Activated CD8-positive, alpha-beta memory T cell treated with anti-CD3 and anti-CD28 coated beads, Interleukin-2, amount 50 U/mL, for 1 hour (primary cell): ENCODE results near the gene PPARG.

ENCODE experiments used
- DNase-seq: peaks from one replicate; pipeline ENCODE4 v3.0.0-alpha.2; 2020; ENCODE audit errors: extremely low read depth

PPARG gene

GRCh38 chr3:12312010-12312409 is 23.1 kb downstream of the PPARG start:
- DNase-seq, result no peak

DNA sequence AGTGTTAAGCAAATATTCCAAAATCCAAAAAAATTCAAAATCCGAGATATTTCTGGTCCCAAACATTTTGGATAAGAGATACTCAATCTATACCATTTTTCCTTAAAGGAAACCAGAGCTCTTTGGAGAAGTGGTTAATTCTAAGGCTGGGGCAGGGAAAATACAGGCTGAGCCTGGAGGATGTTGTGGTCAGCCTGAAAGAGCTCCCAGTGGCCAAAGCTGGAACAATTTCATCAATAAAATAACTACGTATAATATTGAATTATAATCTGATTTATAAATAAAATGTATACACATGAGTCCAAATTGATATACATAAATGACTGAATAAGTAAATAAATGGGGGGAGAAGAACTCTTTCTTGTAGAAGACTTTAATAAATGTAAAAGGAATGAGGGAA is 24.6 kb downstream of the PPARG start:
- no peak for DNase-seq

DNA sequence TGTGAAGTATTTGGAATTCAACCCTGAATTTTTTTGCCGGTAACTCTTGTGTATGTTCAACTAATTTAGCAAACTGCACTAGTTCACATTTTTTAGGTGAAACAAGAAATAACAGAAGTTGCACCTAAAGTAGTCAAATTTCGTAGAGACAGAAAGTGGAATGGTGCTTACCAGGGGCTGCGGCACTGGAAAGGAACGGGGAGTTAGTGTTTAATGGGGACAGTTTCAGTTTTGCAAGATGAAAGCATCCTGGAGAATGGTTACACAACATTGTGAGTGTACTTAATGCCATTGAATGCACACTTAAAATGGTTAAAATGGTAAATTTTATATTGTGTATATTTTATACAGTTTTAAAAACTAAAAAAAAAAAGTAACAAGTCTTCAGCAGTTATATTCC is 27.4 kb downstream of the PPARG start:
- no peak for DNase-seq

GRCh38 chr3:12316729-12317351 is 28.0 kb downstream of the PPARG start:
- DNase-seq, result no peak

- DNase-seq, result no peak
Observed at GRCh38 chr3:12317914-12318313, 29.0 kb downstream of the PPARG start.

GRCh38 chr3:12318758-12319621 is 30.1 kb downstream of the PPARG start:
- no peak for DNase-seq

DNA sequence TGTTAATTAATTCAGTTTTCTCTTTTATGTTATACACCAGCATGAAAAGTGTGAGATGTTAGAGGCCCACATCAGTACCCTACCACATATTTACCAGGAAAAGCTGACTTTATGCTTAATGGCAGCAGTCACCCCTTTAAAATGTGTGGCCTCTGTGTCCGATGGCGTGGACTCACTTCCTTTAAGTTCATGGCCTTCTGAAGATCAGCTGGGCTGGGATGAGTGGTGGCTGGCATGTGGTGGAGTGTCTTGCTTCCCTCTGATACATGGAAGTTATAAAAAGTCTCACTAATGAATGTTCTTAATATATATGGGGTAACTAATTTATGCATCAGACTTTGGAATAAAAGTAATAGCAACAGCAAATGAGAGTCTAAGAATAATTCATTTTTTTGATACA is 32.1 kb downstream of the PPARG start:
- no peak for DNase-seq

DNA sequence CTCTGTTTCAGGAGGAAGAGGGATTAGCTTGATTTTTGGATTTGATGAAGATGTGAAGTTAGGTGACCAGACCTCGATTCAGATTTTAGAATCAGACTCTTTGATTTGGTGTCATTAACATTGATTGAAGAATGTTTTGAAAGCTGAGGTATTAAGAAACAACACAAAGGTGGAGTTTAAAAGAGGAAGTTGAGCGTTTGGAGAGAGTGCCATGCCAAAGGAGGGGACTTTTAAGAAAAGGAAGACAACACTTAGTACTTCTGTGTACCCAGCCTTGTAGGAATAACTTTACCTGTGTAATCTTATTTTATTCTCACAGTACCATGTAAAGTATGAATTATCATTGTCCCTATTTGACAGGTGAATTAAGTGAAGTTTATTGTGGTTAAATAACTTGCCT is 34.4 kb downstream of the PPARG start:
- DNase-seq, result no peak

DNA sequence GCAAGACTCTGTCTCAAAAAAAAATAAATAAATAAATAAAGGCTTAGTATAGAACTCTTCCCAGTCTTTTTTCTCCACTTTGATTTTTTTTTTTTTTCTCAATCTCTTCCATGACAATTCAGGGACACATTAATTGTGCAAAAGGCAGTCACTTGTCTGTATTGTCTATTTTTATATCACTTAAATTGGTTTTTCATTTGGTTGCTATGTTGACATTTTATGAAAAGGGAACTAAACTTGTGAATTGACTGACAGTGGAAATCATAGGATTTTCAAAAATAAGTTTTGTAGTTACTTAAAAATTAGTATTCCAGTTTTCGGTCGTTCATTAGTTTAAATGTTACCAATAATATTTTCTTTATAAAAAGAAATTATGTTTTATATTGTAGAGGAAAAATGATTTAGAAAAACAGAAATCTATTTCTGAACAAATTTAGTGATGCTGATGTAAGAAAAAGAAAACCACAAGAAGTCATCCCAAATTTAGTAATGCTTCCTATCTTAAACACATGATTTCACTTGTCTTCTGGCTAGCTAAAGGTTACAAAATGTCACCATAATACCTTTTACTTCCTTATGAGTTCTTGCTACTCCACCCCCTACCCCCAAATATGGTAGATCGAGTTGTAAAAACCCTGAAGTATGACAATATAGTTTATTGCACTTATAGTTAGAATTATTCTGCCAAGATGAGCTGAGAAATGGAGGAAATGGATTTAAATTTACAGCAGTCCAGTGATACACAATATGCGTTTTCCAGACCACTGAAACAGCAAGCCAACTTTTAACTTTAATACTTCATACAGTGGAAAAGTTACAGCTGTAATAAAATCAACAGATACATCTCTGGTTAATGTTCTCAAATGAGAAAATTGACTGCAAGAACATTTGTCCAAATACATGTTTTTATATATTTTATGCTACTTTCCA is 37.0 kb downstream of the PPARG start:
- DNase-seq, result no peak

GRCh38 chr3:12327021-12327420 is 38.2 kb downstream of the PPARG start:
- DNase-seq, result no peak

- no peak for DNase-seq
Observed at GRCh38 chr3:12328132-12328836, 39.4 kb downstream of the PPARG start.

GRCh38 chr3:12328837-12329462 is 40.1 kb downstream of the PPARG start:
- DNase-seq, result no peak

GRCh38 chr3:12334786-12335185 is 45.9 kb downstream of the PPARG start:
- no peak for DNase-seq

GRCh38 chr3:12335421-12335820 is 46.6 kb downstream of the PPARG start:
- DNase-seq, result no peak

DNA sequence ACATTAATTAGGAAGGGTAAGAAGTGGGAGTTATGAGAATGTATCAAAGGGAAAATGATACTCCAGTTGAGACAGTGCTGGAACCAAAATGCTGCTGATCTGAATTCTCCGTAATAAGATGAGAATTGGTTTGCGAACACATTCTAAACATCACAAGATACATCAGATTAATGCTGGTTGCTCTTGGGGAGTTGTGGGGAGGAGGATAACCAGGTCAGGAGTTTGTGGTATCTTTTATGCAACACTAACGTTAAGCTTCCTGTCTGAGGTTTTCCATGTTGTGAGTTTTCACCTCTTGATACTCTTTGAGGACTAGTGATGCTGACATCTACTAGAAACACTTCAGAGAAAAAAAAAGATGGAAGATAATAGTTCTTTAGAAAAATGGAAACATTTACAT is 47.2 kb downstream of the PPARG start:
- no peak for DNase-seq

DNA sequence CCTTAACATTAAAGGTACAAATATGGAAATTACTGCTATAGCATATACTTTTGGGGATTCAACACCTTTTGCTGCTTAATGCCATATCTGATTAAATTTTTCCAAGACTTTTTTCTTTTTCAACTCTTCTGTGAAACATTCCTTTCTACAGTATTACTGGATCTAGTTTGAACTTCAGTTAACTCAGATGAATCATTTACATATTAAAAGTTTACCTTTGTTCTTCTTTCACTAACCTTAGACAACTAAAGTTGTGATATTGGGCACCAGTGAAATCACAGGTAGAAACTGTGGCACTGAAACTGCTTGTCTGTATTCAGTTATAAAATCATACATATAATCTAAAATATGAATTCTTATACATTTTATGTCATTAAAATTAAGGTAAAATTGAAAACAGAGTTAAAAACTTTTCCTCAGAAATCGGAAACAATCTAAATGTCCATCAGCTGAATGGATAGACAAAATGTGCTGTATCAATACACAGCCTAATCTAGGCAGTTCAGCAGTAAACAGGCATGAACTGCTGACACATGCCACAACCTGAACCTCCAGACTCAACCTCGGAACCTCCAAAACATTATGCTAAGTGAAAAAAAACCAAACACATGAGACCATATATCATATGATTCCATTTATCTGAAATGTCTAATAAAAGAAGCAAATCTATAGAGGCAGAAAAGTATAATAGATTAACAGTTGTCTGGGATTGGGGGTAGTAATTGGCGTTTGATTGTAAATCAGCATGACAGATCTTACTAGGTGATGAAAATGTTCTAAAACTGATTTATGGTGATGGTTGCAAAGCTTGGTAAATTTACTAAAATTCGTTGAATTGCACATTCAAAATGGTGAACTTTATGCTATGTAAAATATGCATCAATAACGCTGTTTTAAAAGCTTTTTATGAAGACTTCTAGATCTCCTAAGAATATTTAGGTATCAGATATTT is 50.0 kb downstream of the PPARG start:
- DNase-seq, result no peak

- DNase-seq, result no peak
Observed at GRCh38 chr3:12339701-12340480, 51.0 kb downstream of the PPARG start.

GRCh38 chr3:12340506-12340905 is 51.6 kb downstream of the PPARG start:
- DNase-seq, result no peak

GRCh38 chr3:12342151-12342550 is 53.3 kb downstream of the PPARG start:
- no peak for DNase-seq
